Glomerular endothelial cell (primary cell): ENCODE measurements around the gene RXRA. TPM values are rescaled to one million over a fixed set of nuclear protein-coding genes. Genes with fewer than 3 reads are reported as not detected.
"Not testable (repeated sequence)": the region's sequence is repeated elsewhere in the genome, so short reads cannot be mapped to it uniquely, and the experiment has no call there.

ENCODE experiments used
- DNase-seq: peaks from one replicate; pipeline ENCODE4 v3.0.0-alpha.2; 2011; ENCODE audit warnings: low read depth, low spot score; ENCODE audit errors: extremely low read depth
- total RNA-seq: library from RNA; depleted of rRNA; stranded (reverse); fragments of >200 nt; gene quantifications from 2 replicates; pipeline ENCODE4 v1.2.3, GENCODE V29; 2015

Gene RXRA
- total RNA-seq, 1 donor from 2014 or later, result 29.2 TPM

- no peak for DNase-seq
These were observed 18.3 kb upstream of the RXRA start for GRCh38 chr9:134307674-134308638.

GRCh38 chr9:134308639-134309220, 17.5 kb upstream of the RXRA start:
- DNase-seq, result not testable (repeated sequence)

- DNase-seq, result no peak
These were observed 12.8 kb upstream of the RXRA start for GRCh38 chr9:134313470-134313869.

GRCh38 chr9:134314039-134314949, 12.0 kb upstream of the RXRA start:
- DNase-seq, result no peak

- no peak for DNase-seq
These were observed 11.1 kb upstream of the RXRA start for GRCh38 chr9:134314950-134315715.

- DNase-seq, result no peak
These were observed 10.4 kb upstream of the RXRA start for GRCh38 chr9:134315716-134316448.

GRCh38 chr9:134316449-134317160, 9.7 kb upstream of the RXRA start:
- DNase-seq, result no peak

- no peak for DNase-seq
These were observed 8.9 kb upstream of the RXRA start for GRCh38 chr9:134317400-134317789.

- DNase-seq, result no peak
These were observed 8.4 kb upstream of the RXRA start for GRCh38 chr9:134317790-134318414.

GRCh38 chr9:134318481-134318891, 7.8 kb upstream of the RXRA start:
- no peak for DNase-seq

- DNase-seq, result no peak
These were observed 7.3 kb upstream of the RXRA start for GRCh38 chr9:134318941-134319305.

GRCh38 chr9:134319306-134320125, 6.7 kb upstream of the RXRA start:
- no peak for DNase-seq

GRCh38 chr9:134320126-134320867, 6.0 kb upstream of the RXRA start:
- DNase-seq, result no peak

GRCh38 chr9:134320868-134321471, 5.3 kb upstream of the RXRA start:
- DNase-seq, result no peak

- no peak for DNase-seq
These were observed 4.7 kb upstream of the RXRA start for GRCh38 chr9:134321531-134321930.

GRCh38 chr9:134321946-134322741, 4.1 kb upstream of the RXRA start:
- no peak for DNase-seq
